Iris pigment epithelial cell (primary cell): ENCODE data around the gene JPH2.
A peak's percentile ranks its signal among the peaks of the same experiment; 100 is the strongest.

Source experiments
- DNase-seq: peaks from one replicate; pipeline ENCODE4 v3.0.0-alpha.2; 2011; ENCODE audit warnings: low read depth

Gene JPH2

DNA sequence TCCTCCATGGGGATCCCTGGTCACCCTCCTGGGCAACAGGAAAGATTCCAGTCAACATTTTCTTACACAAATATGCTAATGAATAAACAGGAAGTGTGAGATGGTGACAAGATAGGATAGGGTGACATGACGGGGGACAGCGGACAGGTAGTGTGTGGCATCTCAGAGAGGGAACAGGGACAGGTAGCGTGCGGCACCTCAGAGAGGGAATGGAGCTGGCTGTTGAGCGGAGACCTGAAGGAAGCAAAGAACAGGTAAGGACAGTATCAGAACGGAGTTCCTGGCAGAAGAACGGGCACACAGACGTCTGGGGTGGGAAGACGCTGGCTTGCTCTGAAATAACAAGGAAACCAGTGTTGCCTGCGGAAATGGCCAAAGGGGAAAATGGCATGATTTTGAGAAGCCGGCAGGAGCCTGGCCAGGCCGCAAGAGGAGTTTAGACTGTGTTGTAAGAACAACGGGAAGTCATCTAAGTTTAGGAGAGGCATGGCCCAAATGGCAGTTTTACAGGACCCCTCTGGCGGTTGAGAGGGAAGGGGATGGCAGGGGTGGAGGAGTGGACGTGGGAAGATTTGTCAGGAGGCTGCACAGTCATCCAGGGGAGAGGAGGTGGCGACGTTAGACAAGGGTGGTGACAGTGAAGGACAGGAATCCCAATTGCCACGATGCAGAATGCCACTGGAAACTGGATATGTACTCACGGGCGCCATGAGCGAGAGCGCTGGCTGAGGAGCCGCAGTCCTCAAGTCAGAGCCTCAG, 111.6 kb downstream of the JPH2 start:
- no peak for DNase-seq

DNA sequence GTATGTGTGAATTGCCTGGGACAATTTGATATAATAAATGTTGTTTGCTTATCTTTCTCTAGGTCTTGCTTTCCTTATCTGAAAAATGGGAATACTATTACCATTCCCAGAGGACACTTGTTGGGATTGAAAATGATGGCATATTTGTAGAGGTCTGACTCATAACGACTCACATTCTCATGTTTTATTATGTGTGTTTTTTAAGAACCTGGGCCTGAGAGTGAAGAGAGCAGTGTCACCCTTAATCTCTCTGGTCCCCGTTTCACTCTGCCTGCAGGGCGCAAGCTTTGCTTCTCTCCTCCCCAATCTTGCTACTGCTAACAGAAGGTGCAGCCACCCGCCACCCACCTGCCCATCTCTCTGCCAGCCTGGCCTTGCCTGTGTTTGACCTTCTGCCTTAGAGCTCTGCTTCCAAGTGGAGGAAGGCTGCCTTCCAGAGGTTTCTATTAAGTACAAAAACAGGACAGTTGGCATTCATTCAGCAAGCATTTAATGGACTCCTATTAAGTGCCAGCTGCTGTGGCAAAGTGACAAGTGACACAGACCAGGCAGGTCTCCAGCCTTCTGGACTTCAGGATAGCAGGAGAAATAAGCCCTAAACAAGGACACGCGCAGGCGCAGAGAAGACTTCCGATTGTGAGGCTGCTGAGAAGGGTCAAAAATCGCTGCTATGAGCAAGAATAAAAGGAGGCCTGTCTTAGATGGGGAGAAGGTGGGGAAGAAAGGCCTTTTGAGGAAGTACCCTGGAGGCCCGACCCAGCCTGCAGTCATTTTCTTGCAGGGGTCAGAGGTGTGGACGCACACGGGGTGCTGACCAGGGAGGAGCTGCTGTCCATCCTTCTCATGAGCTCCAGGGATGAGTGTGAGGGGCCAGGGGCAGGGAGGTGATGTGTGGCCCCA, 112.5 kb downstream of the JPH2 start:
- peak; percentile 56 for DNase-seq

DNA sequence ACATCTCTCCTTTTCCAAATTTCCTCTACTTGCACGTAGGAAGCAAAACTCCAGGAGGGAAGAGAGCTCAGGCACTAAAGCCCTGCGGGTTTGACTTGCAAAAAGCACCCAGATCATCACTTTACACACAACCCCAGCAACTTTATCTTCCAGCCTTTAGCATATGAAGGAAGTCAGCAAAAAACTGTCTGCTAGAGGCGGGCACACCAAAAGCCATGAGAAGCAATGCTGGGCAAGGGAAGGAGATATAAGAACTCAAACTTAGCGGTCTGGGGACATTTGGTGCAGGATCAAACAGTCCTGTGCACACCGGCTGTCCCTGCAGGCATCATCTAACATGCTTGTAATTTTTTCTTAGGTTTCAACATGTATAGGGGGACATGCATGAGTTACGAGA, 113.3 kb downstream of the JPH2 start:
- DNase-seq: no peak

DNA sequence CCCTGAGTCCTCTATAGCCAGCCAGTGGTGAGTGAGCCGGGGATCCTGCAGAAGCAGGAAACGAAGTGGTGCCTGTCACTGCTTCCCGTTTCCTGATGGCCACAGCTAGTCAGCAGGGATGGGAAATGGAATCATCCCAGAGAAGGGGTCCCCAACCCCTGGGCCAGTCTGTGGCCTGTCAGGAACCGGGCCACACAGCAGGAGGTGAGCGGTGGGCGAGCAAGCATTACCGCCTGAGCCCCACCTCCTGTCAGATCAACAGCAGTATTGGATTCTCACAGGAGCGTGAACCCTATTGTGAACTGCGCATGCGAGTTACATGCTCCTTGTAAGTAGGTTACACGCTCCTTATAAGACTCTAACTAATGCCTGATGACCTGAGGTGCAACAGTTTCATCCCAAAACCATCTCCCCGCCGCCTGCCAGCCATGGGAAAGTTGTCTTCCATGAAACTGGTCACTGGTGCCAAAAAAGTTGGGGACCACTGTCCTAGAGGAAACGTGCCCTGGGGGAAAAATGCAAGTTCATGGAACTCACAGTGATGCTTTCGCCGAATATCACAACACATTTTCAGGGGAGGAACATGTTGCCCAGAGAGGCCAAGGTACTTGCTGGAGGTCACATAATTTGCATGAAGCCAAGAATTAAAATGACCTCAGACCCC, 113.8 kb downstream of the JPH2 start:
- DNase-seq: no peak

DNA sequence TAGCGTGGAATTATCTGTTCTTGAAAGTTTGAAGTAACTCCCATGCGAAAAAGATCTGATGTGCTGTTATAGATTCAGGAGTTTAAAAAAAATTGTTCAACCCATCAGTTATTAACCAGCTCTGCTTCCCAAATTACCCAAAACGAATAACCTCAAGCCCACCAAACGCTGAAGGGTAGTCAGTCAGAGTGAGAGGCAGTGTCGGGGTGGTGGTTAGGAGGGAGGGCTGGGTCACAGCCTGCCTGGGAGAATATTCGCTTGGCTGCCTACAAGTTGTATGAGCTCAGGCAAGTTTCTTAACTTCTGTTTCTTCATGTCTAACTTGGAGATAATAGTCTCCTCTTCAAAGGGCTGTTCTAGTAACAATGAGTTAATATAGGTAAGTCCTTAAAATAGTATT, 114.6 kb downstream of the JPH2 start:
- DNase-seq: no peak

DNA sequence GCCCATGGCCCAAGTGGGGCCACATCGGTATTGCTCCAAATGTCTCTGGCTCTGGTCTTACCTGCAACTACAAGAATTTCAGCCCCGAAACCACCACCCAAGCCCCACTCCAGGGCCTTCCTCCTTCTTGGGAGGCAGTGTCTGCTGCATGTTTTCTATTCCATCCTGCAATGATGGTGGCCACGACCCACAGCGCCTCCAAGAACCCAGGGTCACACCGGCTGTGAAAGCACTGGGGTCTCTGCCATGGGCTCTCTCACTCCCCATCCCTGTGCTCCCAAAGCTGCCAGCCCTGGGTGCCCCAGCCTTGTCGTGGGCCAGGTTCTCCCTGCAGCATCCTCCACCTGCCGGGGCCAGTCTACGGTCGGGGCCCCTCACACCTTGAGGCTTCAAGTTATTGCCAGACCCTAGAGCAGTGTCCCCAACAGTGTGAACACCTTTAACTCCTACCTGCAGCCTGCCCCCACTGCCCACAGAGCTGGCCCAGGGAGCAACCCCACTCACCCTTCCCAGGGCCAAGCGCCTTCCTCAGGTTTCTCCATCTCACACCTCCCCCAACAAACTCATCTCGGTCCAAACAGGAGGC, 115.4 kb downstream of the JPH2 start:
- no peak for DNase-seq

DNA sequence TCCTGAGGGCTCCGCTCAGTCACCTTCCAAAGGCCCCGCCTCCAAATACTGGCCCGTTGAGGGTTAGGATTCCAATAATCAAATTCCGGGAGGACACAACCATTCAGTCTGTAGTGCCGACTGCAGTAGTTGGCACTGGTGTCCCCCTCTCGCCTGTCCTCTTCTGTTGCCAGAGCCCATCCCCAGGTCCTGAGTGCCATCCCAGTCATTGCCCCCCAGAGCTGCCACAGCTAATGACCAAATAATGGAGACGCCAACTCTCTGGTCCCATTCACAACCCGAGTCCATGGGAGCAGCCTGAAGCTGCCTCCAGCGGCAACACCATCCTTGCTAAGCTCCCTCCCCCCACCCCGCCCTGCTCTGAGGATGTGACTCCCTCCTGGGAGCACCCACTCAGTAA, 115.9 kb downstream of the JPH2 start:
- no peak for DNase-seq

DNA sequence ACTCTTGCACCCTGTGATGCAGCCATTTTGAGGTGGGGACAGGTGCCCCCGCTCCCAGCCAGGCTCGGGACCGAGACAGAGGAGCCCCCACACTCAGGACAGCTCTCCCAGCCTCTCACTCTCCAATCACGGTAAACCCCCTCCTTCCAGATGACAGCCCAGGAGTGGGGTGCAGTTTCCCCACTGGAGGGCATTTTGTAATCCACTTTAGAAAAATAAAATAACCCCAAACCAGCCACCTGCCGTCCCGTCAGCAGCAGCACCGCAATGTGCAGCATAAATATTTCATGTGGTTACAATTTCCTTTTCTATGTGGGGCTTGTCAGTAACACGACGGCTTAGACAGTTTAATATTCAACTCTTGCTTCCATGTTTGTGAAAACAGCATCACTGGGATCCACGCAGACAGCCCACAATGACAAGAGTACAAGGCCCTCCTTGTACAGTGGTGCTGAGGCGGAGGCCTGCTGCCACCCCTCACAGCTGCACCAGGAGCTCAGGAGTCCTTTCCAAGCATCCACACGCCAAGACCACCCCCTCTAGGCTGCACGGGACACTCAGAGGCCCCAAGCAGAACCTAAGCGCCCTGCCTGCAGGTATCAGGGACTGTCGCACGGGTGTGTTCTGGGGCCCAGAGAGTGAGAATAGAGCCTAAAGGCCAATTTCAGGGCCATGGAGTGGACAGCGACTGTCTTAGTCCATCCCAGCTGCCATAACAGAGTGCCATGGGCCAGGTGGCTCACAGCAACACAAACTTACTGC, 116.7 kb downstream of the JPH2 start:
- no peak for DNase-seq

DNA sequence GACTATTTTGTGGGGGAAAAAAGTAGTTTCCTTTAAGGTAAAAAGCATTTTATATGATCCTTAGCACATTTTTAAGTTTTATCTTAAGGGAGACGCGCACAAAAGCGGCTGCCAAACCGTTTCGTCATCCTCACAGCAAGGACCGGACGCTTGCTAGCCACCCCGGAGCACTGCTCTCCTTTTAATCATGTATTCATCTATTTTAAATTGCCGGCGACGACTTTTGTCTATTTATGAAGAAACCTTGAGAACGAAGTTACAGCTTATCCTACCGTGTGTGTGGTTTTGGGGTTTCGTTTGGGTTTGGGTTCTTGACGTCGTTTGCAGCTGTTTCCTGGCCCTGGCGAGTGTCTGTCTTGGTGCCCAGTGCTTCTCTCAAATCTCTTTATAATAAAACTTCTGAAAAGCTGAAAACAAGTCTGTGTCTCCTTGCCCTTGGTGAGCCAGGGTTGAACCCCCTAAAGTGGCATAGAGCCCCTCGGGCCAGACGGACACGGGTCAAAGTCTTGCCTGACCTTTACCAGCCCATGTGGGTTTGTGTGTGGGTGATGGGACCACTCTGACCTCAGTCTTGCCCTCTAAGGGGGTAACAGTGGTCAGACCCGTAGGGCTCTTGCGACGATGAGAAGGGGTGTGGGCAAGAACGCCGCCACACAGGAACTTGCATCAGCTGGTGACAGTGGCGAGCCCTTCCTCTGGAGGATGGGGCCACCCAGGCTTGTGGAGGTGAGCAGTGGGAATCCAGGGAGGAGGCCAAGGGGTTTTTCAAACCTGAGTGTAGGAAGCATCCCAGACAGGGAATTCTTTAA, 117.6 kb downstream of the JPH2 start:
- DNase-seq: no peak

DNA sequence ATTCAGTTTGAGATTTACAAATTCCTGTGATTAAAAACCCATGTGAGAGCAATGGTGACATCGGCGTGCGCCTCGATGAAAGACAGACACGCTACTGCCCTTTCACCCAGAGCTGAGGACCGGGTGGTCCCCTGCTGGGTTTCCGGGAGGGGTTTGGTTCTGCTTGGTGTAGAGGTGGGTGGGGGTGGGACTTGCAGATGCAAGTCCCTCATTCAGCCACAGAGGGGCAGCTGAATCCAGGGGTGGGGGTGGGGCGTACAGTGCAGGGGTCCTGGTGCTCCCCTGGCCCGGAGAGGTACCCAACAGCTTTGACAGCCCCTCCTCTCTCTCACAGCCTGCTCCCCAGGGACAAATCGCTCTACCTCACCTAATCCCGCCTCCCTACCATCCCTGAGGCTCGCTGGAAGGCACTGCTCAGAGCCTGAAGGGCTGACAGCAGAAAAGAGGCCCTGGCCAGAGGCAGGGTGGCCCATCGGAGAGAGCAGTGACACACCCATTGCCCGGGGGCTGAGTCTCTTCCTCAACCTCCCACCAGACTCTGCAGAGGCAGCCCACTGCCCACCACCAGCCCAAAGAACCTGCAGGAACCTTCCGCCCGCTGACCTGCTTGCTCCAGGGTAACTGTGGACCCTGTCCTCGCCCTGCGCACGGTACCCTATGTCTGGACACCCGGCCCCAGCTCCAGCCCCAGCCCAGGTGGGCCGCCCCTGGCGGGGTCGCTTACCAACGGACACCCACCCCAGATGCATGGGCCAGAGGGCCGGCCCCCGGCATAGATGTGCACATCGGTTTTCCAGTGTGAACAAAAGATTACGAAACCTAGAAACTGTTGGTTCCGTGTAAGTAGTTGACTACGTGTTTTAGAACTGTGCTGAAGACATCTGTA, 118.4 kb downstream of the JPH2 start:
- DNase-seq: no peak

DNA sequence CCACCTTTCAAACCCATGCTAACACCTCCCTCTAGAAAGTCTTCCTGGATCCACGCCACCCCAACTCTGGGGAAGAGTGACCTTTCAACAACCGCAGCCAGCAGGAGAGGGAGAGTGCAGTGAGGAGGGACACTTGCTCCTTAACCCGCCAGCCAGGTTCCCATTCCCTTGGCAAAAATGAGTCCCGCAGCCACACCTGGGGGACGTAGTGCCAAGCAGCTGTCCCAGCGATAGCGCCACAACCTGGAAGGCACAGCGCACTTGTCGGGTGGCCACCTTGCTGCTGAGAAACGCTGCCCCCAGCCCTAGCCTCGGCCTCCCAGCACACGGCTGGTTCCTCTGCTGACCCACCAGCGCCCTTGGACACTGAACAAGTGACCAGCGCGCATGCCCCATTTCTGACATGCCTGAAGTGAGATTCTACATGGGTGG, 119.3 kb downstream of the JPH2 start:
- DNase-seq: no peak

DNA sequence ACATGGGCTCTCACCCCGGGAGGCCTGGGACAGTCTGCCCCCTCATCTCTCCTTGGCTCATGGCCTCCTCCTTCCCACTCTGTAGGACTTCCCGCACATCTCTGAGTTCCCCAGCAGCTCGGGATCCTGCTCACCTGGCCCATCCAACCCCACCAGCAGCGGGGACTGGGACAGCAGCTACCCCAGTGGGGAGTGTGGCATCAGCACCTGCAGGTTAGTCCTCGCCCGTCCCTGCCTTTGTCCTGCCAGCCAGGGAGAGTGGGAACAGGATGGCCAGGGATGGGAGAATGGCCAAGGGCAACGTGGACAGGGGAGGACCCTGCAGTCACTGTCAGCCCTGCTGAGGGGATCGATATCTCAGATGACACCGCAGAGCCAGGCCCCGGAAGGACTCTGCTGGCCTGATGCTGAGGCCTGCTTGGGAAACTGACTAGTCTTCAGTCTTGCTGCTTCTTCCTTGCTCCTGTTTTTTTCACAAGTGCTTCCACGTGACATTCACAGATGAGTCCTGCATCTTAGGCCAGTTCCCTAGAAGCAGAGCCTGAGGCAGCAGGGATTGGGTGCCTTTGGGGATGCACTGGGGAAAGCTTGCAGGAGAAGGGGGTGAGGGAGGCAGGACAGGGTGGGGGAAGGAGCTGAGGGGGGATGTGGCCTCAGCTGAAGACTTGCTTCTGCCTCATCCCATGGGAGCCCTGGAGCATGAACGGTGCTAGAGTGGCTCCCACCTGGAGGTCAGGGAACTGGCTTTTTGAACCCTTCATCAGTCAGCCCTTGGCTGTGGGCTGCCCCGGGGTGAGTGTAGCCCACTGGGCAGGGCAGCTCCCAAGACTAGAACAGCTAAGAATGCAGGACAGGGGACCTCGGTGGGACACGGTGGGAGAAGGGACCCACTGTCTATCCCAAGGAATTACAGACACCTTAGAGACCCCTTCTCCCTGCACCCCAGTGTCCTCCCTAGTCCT, 120.1 kb downstream of the JPH2 start:
- no peak for DNase-seq

DNA sequence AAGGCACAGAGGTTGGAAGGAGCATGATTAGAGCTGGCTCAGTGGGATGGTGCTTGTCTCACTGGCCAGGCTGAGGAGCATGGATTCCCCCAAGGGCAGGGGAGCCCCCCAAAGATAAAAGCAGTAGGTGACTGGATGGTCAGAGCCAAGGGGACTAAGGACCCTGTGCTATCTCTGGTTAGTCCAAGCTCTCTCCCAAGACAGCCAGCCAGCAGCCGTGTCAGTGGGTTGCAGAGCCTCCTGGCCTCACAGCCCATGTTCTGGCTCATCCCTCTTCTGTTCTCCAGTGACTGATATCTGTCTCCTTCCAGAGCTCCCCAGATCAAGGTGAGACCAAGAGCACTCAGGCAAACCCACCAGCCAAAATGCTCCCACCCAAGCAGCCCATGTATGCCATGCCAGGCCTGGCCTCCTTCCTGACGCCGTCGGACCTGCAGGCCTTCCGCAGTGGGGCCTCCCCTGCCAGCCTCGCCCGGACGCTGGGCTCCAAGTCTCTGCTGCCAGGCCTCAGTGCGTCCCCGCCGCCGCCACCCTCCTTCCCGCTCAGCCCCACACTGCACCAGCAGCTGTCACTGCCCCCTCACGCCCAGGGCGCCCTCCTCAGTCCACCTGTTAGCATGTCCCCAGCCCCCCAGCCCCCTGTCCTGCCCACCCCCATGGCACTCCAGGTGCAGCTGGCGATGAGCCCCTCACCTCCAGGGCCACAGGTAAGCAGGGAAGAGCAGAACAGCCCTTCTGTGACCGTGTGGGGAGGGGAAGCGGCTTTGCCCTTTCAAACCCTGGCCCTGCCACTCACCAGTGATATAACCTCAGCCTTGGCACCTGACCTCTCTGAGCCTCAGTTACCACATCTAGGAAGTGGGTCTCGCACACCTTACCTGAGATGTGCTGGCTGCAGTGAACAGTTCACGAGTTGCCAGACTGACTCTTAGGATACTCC, 121.3 kb downstream of the JPH2 start:
- no peak for DNase-seq

DNA sequence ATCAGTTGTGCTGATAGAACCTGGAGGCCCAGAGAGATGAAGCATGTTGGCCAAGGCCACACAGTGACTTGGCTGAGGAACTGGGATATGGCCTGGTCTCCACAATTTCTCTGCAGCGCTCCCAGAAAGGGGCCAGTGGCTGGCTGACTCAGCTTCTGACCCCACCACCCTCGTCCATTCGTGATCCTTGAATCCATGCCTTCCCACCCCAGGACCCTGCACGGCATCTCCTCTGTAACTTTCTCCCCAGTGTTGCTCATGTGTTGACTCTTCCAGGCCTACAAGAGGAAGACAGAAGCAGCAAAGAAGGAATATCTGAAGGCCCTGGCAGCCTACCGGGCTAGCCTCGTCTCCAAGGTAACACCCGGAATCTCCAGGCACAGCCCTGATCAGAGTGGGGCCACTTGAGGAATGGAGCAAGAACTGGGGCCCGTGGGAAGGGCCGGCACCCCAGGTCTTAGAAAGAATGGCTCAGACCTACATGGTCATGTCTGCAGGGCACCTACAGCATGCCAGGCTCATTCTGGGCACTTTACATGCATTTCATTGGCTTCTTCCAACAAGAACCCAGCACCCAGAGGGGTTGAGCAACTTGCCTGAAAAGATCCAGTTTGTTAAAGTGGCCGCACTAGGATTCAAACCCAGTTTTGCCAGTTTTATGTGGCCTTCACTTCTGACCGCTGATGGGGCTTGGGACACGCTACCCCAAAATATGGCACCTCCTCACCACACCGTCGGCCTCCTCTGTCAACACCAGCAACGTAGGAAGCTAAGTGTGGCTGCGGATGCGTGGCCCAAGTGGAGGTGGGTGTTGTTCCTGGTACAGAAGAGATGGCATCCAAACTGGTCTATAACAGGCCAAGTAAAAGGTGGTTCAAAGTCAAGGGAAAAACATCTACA, 122.2 kb downstream of the JPH2 start:
- DNase-seq: no peak
